H4 (cell line): ENCODE results near the gene AHSA1. TPM values are rescaled to one million over a fixed set of nuclear protein-coding genes. Genes with fewer than 3 reads are reported as not detected.
"Not testable (repeated sequence)": the region's sequence is repeated elsewhere in the genome, so short reads cannot be mapped to it uniquely, and the experiment has no call there.

ENCODE experiments used
- DNase-seq: peaks from one replicate; pipeline ENCODE4 v3.0.0-alpha.2; 2015; ENCODE audit warnings: low spot score
- total RNA-seq: library from RNA; depleted of rRNA; stranded (reverse); fragments of >200 nt; shearing (Covaris generic); gene quantifications from 2 replicates; pipeline ENCODE4 v1.2.3, GENCODE V29; 2014; rRNA removed

Gene AHSA1
- total RNA-seq: 224 and 235 TPM in 2 replicates

DNA sequence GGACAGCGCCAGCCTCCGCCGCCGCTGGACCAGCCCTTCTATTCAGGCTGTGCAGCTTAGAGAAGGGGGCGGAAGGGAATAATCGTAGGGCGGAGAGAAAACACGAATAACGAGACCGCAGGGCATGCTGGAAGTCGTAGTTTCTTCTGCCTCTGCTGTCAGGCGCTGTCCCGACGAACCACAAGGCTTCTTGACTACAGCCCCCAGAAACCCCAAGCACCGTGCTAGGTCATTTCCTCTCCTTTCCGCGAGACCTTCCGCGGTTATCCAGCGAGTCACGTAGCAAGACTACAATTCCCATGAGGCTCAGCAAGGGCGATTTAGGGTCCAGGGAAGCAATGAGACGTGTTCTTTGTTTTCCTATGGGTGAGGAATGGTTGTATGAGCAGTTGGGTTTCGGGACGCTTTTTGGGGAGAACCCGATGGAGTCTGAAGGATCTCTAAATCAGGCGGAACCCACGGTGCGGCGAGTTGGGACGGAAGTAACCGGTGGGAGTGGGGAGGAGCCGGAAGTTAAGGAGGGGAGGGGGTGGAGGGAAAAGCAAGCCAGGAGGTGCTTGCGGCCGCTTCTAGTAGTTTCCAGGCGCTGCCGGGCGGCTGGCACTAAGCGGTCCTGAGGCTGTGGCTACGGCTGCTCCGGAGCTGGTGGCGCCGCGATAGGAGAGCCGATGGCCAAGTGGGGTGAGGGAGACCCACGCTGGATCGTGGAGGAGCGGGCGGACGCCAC is at the start of gene AHSA1, which contains the start of gene VIPAS39:
Gene AHSA1, plus strand, starts transcription at position 572 of the 727 bp plus-strand sequence. Its CDS starts 97 bp downstream, at position 669.
Gene VIPAS39, minus strand, starts transcription at position 80 of the 727 bp plus-strand sequence. CDS start 3,499 bp downstream, outside the sequence.
- peak; percentile 99 for DNase-seq

- DNase-seq: peak; percentile 47
Observed at GRCh38 chr14:77409131-77409533, 48.8 kb upstream of the AHSA1 start.

DNA sequence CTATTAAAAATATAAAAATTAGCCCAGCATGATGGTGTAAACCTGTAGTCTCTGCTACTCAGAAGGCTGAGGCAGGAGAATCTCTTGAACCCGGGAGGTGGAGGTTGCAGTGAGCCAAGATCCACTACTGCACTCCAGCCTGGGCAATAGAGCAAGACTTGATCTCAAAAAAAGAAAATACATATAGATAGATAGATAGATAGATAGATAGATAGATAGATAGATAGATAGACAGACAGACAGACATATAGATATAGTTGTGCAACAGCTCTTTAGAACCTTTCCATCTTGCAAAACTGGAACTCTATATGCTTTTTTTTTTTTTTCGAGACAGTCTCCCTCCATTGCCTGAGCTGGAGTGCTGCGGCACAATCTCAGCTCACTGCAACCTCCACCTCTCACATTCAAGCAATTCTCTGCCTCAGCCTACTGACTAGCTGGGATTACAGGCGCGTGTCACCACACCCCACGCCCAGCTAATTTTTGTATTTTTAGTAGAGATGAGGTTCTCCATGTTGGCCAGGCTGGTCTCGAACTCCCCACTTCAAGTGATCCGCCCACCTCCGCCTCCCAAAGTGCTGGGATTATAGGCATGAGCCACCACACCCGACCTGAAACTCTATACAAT is 42.4 kb upstream of the AHSA1 start:
- DNase-seq: not testable (repeated sequence)

- not testable (repeated sequence) for DNase-seq
Observed at GRCh38 chr14:77416098-77416497, 41.8 kb upstream of the AHSA1 start.

DNA sequence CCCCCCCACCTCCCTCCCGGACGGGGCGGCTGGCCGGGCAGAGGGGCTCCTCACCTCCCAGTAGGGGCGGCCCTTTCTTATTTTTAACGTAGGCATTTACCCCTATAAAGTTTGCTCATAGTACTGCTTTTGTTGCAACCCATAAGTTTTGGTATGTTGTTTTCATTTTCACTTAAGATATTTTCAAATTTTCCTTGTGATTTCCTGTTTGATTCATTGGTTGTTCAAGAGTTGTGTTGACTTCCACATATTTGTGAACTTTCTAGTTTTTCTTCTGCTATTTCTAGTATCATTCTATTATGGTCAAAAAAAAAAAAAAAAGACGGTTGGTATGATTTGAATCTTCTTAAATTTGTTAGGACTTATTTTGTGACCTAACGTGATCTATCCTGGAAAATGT is 41.1 kb upstream of the AHSA1 start:
- DNase-seq: no peak

DNA sequence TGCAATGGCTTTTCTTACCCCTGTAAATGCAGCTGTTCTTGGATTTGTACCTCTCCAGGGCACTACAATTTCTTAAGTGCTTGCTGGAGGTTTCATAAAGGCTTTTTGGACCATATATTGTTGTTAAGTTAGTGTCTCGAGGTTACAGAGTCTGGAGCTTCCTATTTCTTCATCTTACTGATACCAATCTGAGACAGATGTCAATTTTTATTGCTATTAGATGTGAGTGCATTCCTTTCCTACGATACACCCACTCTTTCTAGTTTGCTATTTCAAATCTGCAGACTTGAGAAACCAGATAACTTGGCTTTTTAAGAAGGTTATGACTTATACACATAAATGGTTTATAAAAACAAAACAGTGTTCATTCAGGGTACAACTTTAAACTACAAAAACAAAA is 36.7 kb upstream of the AHSA1 start:
- DNase-seq: no peak

DNA sequence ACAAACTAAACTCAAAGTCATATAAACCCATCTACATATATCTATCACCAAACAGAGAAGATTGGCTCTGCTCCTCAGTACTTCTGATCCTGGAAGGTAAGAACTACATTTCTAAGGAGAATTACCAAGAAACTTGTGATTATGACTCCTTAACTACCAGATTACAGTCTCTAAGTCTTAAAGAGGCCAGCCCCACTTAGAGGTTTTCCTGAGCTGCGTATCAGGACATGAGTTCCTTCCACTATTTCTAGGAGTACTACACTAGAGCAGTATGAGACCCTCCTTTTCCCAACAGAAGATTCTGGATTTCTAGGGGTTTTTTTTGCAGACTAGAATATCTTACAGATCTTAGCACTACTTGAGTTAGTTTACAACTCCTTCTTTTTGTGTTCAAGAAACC is 34.5 kb upstream of the AHSA1 start, which contains the start of gene NOXRED1:
Gene NOXRED1, minus strand, starts transcription at position 101 of the 400 bp plus-strand sequence. CDS start 634 bp downstream, outside the sequence.
- no peak for DNase-seq

DNA sequence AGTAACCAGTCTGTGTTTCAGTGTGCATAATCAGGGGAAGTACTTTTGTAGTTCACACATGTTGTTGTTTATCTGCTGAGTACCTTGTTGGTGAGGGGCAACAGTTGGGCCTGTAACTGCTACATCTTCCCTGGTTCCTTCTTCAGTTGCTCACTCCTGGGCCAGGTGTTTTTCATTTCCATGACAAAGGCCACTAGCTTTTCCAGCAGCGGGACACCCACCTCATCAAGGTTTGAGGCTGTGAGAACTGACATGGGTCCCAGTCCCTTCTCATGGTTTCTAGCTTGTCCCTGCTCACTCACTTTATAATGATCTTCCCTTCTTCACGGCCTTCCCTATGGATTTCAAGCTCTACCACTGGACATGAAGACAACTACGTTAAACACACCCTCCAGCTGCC is 33.0 kb upstream of the AHSA1 start:
- DNase-seq: no peak

DNA sequence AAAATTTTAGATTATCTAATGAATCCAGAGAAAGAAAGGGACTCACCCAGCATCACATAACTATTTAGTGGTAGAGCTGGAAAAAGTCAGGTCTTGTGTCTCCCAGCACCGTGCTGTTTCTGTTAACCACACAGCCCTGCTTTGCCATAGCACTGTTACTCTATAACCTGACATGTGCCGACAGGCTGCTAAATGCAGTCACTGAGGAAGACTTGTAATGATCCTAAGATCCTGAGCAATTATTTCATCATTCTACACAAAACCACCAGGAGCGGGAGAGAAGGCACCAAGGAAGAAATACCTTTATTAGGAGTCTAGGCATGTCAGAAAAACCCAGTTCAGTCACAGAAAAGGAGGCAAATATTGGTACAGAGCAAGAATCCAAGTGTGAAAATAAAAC is 31.5 kb upstream of the AHSA1 start:
- no peak for DNase-seq

- DNase-seq: no peak
Observed at GRCh38 chr14:77436042-77436441, 21.9 kb upstream of the AHSA1 start.

GRCh38 chr14:77438596-77438995 is 19.3 kb upstream of the AHSA1 start:
- no peak for DNase-seq

DNA sequence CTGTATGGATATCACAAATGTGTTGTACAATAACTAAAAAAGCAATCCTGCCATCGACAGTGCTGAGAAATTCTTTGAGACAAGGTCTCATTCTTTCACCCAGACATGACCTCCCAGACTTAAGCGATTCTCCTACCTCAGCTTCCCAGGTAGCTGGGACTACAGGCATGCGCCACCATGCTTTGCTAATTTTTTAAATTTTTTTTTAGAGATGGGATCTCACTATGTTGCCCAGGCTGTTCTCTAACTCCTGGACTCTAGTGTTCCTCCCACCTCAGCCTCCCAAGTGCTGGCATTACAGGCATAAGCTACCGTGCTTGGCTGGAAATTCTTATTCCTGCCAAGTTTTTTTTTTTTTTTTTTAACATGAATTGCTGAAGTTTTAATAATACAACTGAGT is 18.0 kb upstream of the AHSA1 start:
- no peak for DNase-seq

DNA sequence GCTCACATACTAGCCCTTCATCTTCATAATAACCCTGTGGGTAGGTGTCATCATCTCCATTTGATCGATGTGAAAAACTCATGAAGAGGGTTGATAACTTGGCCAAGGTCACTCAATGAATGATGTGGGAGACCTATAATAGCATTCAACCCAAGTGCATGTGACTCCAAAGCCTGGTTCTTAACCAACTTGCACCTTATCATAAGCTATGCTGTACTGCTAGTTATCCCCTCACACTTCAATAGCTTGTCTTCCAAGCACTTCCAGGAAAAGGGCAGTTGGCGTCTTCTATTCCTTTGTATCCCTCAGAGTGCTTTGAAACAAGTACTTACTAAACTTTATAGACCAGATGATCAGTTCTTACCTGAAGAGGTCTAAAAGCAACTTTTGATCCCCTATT is 15.7 kb upstream of the AHSA1 start:
- no peak for DNase-seq

GRCh38 chr14:77455966-77456640 is 1.8 kb upstream of the AHSA1 start:
- no peak for DNase-seq

DNA sequence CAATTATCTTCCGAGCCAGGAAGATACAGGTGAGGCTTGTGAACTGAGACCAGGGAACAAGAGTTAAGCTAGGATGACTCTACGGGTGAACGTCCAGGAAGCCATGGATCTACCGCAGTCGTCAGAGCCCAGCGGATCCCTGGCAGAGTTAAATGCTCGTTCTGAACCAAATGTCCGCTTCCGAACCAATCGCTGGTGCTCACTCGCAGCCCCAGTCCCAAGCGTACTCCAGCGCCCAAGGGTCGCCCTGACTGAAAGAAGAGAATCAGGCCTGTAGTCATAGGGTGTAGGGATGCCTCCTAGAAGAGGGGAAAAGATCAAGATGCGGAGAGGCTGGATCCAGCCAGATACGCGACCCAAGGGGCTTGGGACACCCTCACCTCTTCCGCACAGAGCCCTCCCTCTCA is 775 bp upstream of the AHSA1 start:
- DNase-seq: no peak

- DNase-seq: no peak
Observed at GRCh38 chr14:77458249-77458950, 507 bp downstream of the AHSA1 start.

GRCh38 chr14:77459072-77459723 is 1.3 kb downstream of the AHSA1 start:
- peak; percentile 45 for DNase-seq

- DNase-seq: no peak
Observed at GRCh38 chr14:77467801-77468200, 9.9 kb downstream of the AHSA1 start.

DNA sequence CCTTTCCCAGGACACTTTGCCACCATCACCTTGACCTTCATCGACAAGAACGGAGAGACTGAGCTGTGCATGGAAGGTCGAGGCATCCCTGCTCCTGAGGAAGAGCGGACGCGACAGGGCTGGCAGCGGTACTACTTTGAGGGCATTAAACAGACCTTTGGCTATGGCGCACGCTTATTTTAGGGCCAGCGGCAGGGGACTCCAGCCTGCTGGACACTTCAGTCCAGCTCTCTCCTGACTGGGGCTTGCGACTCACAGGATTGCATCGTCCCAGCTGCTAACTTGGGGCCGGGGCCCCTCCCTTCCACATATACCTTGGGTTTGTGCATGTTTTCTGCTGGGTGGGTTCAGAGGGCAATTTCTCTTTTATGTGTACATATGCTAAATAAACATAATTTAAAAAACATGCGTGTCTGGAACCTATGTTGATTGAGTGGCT is 11.2 kb downstream of the AHSA1 start:
- no peak for DNase-seq

- DNase-seq: no peak
Observed at GRCh38 chr14:77469539-77469938, 11.6 kb downstream of the AHSA1 start.

DNA sequence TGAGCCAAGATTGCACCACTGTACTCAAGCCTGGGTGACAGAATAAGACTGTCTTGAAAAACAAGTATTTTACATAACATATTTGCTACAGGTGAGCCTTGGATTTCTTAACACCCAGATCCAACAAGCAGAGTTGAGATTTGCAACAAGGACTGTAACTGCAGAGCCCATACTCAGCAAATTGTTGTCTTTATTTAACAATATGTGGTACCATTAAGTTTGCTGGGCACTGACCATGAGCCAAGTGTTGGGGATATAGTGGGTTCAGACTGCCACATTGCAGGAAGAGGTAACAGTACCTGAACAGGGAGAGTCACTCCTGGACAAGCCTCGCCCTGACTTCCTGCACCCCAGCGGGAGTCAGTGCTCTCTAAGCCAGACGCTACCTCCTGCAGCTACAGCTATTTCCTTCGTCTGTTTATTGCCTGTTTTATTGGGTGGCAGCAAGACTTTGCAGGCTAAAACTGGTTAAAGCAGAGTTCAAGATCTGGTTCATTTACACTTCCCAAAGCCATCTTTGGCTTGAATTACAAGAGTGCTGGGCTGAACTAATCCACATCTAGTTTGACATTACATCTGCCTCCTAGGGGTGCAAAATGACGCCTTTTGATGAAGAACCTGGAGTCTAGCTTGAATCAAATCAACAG is 12.5 kb downstream of the AHSA1 start:
- no peak for DNase-seq
